ENCODE data around the gene TXN.

Gene TXN

DNA sequence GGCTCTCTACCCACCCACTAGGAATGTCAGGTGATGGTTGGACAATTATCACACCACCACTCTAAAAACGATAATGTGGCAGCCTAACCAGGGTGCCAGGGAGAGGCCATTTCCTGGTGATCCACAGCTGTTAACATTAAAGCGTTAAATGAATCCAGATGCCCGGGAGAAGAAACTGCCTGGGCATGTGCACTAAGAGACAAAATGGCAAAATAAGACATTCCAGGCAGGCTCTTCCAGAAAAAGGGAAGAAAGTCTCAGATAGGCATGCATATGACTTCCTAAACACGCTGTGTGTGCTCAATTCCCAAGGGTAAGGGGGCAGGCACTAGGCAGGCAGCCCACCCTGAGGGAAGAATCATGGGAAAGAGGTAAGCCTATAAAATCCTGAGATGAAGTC lies 4.6 kb upstream of the TXN start:
- no peak for DNase-seq (ENCODE audit: low read depth)

DNA sequence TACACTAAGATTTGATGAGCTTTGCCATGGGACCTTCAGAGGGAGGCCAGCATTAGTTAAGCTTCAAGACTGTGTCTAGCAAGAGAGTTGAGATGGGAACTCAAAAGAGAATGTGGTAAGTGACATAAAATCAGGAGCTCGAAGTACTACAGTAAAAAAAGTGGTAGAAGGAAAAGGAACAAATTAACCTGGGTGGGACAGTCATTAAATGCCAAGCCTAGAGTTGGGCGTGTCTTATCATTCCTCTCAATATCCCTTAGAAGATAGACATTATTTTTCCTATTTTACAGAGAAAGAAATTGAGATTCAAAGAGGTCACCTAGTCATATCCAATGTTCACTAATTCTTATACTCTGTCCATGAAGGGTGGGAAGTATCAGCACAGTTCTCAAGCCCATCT lies 3.3 kb upstream of the TXN start:
- no peak for DNase-seq (ENCODE audit: low read depth)
- TF ChIP-seq POLR2A (IDR thresholded peaks at IDR 0.05; ENCODE audit: extremely low read depth, insufficient read length) (no peak), MYC (IDR thresholded peaks at IDR 0.05; ENCODE audit: low read depth, low read length) (no peak)
- TF ChIP-seq, protein P1, sequence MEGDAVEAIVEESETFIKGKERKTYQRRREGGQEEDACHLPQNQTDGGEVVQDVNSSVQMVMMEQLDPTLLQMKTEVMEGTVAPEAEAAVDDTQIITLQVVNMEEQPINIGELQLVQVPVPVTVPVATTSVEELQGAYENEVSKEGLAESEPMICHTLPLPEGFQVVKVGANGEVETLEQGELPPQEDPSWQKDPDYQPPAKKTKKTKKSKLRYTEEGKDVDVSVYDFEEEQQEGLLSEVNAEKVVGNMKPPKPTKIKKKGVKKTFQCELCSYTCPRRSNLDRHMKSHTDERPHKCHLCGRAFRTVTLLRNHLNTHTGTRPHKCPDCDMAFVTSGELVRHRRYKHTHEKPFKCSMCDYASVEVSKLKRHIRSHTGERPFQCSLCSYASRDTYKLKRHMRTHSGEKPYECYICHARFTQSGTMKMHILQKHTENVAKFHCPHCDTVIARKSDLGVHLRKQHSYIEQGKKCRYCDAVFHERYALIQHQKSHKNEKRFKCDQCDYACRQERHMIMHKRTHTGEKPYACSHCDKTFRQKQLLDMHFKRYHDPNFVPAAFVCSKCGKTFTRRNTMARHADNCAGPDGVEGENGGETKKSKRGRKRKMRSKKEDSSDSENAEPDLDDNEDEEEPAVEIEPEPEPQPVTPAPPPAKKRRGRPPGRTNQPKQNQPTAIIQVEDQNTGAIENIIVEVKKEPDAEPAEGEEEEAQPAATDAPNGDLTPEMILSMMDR (IDR thresholded peaks at IDR 0.05; ENCODE audit: low read depth, low read length) = no peak
- TF ChIP-seq, protein P2, sequence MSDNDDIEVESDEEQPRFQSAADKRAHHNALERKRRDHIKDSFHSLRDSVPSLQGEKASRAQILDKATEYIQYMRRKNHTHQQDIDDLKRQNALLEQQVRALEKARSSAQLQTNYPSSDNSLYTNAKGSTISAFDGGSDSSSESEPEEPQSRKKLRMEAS (IDR thresholded peaks at IDR 0.05; ENCODE audit: low read depth, low read length) = no peak
- H3K4me3 ChIP-seq (ENCODE audit: low read depth, low read length) = no peak overlapping the region

More for the DNA sequence above, 4.6 kb upstream of the TXN start:
- TF ChIP-seq, protein P2 (IDR thresholded peaks at IDR 0.05; ENCODE audit: low read depth, low read length) = no peak
- TF ChIP-seq MYC (IDR thresholded peaks at IDR 0.05; ENCODE audit: low read depth, low read length) (no peak), POLR2A (IDR thresholded peaks at IDR 0.05; ENCODE audit: extremely low read depth, insufficient read length) (no peak)
- TF ChIP-seq, protein P1 (IDR thresholded peaks at IDR 0.05; ENCODE audit: low read depth, low read length) = no peak
- no peak overlapping the region for H3K4me3 ChIP-seq (ENCODE audit: low read depth, low read length)

DNA sequence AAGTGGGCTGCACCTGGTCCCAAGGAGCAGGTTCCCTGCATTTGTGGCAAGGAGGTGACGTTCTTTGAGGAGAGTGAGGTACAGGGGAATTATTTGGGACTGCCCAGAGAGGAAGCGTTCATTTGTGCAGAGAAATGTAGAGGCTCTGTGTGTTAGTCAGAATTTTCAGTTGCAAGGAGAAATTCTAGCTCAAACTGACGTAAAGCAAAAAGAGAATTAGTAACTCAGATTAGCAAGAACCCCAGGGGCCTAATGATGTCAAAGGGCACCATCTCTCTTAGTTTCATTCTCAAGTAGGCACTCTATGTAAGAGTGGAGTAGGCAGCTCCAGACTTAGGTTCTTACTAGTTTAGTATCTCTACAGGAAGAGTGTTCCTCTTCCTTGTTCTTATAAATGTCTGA lies 2.4 kb upstream of the TXN start:
- DNase-seq (ENCODE audit: low read depth) = no peak
- no peak overlapping the region for H3K4me3 ChIP-seq (ENCODE audit: low read depth, low read length)
- TF ChIP-seq, protein P1 (IDR thresholded peaks at IDR 0.05; ENCODE audit: low read depth, low read length) = no peak
- TF ChIP-seq MYC (IDR thresholded peaks at IDR 0.05; ENCODE audit: low read depth, low read length) (no peak), POLR2A (IDR thresholded peaks at IDR 0.05; ENCODE audit: extremely low read depth, insufficient read length) (no peak)
- TF ChIP-seq, protein P2 (IDR thresholded peaks at IDR 0.05; ENCODE audit: low read depth, low read length) = no peak

DNA sequence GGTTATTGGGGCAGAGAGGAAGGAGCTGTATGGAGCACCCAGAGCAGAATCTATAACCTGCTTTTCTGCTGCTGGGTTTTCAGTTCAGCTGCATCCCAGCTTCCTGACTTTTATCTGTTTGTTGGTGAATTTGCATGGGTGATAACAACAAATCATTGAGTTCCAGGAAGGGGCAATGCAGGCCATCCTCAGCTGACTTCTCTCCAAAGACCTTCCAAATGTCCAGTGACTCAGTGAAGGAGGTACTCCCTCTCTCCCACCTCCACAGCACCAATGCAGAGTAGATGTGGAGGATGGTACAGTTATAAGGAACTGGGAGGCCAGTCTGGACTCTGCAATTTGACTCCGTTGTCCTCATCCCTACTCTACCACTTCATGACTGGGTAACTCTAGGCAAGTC lies 1.6 kb upstream of the TXN start:
- TF ChIP-seq, protein P1 (IDR thresholded peaks at IDR 0.05; ENCODE audit: low read depth, low read length) = no peak
- TF ChIP-seq POLR2A (IDR thresholded peaks at IDR 0.05; ENCODE audit: extremely low read depth, insufficient read length) (no peak), MYC (IDR thresholded peaks at IDR 0.05; ENCODE audit: low read depth, low read length) (no peak)
- TF ChIP-seq, protein P2 (IDR thresholded peaks at IDR 0.05; ENCODE audit: low read depth, low read length) = no peak
- peak overlapping the region; percentile 68 for H3K4me3 ChIP-seq (ENCODE audit: low read depth, low read length)
- DNase-seq (ENCODE audit: low read depth) = no peak

DNA sequence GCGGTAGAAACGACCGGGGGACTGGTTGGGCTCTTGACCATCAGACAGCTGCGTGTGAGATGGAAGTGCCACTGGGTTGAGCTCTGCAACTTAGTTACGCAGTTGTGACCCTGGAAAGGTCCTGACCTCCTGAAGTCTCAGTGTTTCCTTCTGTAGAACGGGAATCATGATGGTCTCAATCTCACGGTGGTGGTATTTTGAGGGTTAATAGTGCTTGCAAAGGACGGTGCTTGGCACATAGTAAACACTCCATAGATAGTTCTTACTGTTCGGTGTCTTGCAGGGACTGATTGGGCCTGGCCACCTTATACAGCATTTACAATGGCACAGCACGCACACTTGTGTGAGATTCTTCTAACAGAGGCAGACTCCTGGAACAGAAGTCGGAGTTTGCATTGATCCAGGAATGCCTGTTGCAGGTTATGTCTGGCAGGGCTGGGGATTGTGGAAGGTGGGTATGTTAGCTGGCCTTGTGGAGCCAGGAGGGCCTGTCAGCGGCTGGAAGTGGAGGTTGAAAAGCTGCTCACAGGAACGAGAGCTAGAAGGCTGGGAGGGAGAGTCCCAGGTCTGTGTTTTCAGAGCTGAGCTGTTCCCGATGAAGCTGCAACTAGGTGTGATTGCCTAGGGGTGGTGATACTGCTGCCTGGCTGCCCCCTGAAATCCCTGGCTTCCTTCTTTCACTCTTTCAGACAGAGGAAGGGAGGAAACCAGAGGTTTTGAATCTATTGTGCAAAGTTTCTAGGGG lies 962 bp upstream of the TXN start:
- TF ChIP-seq MYC (IDR thresholded peaks at IDR 0.05; ENCODE audit: low read depth, low read length) = peak; percentile 20; the same call in 1 of the 2 replicates
- TF ChIP-seq POLR2A (IDR thresholded peaks at IDR 0.05; ENCODE audit: extremely low read depth, insufficient read length) = no peak
- peak; percentile 62 for DNase-seq (ENCODE audit: low read depth)

DNA sequence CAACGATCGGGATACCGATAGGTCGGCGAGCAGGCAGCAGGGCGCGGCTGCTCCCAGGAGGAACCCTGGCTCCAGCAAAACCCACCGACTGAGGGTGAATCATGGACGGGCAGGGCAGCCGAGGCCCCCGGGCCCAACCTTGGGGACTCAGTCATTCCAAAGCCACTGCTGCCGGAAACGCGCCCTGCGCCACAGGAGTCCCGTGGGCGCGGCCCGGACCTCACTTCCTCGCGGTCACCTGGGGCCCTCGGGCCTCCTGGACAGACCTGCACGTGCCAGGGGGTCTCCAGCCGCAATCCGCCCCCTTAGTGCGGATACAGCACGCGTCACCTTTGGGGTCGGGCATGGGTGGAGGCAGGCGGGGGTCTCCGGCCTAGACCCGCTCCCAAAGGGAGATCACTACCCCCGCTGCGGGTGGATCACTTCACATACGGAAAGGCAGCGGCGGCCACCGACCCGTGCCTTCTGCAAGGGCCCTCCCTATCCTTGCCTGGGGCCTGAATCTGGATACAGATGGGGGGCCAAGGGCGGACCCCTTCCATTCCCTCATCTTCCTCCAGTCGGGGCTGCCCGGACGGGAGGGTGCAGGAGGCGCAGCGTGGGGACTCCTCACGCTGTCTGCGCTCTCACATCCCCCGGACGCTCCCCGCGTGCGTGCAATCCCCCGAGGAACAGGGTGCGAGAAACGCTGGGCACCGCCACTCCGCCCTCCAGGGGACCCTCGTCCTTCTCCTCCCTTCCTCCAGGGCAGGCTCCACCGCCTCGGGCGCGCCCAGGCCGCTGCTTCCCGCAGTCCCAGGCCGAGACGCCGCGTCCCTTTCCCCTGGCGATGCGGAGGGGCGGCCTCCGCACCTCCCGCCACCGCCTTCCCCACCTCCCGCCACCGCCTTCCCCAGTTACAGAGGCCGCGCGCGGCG lies 586 bp downstream of the TXN start:
- TF ChIP-seq POLR2A (IDR thresholded peaks at IDR 0.05; ENCODE audit: extremely low read depth, insufficient read length) (peak; percentile 40), MYC (IDR thresholded peaks at IDR 0.05; ENCODE audit: low read depth, low read length) (peak; percentile 72)
- TF ChIP-seq, protein P2 (IDR thresholded peaks at IDR 0.05; ENCODE audit: low read depth, low read length) = peak; percentile 78
- TF ChIP-seq, protein P1 (IDR thresholded peaks at IDR 0.05; ENCODE audit: low read depth, low read length) = no peak
- H3K4me3 ChIP-seq (ENCODE audit: low read depth, low read length) = peak overlapping the region; percentile 90
- peak; percentile 77 for DNase-seq (ENCODE audit: low read depth)

More for the DNA sequence above, 962 bp upstream of the TXN start:
- peak overlapping the region; percentile 68 for H3K4me3 ChIP-seq (ENCODE audit: low read depth, low read length)
